CD4-positive, alpha-beta T cell treated with Interleukin-2 at 100 ng/mL for 4 hours (primary cell): ENCODE measurements around the gene NCOA1.
"Not testable (repeated sequence)": the region's sequence is repeated elsewhere in the genome, so short reads cannot be mapped to it uniquely, and the experiment has no call there.

Experiments used
- DNase-seq: peaks from one replicate; pipeline ENCODE4 v3.0.0-alpha.2; 2020; ENCODE audit warnings: low spot score

The NCOA1 gene

DNA sequence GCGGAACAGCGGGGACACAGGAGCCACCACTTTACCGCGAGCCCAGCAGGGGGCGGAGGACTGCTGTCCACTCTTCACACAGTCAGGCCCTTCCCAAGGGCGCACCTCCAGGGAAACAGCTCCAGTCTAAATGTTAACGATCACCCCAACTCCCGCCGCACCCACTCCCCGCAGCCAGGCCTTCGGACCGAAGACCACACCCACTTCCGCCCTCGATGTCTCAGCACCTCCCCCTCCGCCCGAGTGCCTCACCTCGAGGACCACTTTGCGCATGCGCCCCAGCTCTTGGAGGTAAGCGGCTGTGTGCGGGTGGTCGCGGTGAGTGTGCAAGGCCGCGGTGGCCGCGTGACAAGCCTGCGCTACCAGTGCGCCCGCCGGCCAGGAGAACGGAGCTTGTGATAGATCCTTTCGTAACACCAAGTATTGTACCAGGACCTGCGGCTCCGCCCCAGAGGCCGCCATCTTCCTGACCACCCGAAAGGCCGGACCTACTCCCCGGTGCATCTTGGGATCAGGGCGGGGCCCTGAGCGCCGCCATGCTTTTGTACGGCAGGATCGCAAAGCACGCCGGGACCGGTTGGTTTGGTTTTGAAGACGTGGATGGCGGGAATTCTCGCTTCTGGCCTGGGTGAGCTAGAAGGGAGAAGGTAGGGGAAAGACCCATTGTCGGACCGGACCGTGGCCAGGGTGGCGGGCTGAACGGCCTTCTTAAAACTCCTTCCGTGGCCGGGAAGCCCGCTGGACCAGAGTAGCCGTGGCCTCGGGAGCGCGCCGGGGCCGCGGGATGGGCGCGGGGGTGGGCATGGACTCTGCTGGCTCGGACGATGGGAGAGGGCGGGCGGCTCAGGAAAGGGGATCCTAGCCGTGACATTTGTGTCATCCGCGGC, 302.1 kb downstream of the NCOA1 start, which contains the start of the genes CENPO and PTRHD1:
Gene CENPO (plus strand): TSS at position 552 of the 887 bp plus-strand sequence. CDS start 495 bp downstream, outside the sequence.
Gene PTRHD1 (minus strand): TSS at position 518 of the 887 bp plus-strand sequence. CDS start 14 bp downstream, at position 504.
- peak; percentile 94 for DNase-seq

DNA sequence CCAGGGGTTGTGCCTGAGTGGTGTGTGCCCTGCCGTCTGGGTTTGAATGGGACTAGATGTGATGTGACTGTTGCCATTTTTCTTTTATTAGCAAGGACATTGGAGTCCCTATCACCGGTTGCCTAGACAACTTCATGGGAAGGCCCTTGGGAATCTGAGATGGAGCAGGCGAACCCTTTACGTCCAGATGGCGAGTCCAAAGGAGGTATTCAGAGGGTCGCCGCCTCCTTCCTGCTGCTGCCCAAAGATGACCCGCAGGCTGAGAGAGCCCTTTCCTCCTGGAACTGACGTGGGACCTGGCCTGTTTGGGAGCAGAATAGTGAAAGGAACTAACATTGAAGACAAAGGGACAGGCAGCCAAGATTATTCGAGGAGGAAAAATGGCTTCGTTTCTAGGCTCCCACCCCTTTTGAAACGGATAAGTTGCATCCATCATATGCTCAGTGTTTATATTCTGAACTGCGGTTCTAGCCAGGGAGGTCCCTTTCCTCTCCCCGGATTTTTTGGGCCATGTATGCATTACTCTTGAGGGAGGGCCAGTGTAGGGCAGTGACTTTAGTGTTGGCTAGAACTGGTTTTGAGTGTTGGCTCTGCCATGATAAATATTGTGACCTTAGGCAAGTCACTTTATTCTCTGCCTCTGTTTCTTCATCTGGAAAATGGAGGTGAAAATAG, 302.8 kb downstream of the NCOA1 start:
- no peak for DNase-seq

DNA sequence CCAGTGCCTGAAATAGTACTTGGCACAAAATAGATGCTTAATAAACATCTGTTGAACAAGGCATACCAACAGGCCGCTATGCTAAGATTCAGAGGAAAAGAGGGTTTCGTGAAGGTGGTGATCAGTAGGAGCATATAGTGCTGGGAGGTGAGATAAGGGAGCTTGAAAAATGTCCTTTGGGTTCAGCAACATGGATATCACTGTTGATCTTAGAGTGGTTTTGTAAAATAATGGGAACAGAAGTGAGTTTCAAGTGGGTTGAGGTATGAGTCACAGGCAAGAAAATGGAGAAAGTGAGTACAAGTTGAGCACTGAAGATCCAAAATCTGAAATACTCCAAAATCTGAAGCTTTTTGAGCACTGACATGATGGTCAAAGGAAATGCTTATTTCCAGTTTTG, 306.6 kb downstream of the NCOA1 start:
- DNase-seq, result no peak

DNA sequence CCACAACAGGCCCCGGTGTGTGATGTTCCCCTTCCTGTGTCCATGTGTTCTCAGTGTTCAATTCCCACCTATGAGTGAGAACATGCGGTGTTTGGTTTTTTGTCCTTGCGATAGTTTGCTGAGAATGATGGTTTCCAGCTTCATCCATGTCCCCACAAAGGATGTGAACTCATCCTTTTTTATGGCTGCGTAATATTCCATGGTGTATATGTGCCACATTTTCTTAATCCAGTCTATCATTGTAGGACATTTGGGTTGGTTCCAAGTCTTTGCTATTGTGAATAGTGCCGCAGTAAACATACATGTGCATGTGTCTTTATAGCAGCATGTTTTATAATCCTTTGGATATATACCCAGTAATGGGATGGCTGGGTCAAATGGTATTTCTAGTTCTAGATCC, 309.4 kb downstream of the NCOA1 start:
- DNase-seq, result not testable (repeated sequence)

DNA sequence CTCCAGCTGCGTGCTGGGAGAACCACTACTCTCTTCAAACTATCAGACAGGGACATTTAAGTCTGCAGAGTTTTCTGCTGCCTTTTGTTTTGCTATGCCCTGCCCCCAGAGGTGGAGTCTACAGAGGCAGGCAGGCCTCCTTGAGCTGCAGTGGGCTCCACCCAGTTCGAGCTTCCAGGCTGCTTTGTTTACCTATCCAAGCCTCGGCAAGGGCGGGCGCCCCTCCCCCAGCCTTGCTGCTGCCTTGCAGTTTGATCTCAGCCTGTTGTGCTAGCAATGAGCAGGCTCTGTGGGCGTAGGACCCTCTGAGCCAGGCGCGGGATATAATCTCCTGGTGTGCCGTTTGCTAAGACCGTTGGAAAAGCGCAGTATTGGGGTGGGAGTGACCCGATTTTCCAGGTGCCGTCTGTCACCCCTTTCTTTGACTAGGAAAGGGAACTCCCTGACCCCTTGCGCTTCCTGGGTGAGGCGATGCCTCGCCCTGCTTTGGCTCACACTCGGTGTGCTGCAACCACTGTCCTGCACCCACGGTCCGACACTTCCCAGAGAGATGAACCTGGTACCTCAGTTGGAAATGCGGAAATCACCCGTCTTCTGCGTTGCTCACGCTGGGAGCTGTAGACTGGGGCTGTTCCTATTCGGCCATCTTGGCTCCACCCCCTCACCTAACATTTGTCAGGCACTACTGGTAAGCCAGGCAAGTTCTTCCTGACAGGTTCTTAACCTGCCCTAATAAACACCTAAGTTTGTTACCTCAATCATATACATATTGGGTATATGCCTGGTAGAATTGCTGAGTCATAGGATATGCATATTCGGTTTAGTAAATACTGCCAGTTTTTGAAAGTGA, 315.0 kb downstream of the NCOA1 start:
- not testable (repeated sequence) for DNase-seq

DNA sequence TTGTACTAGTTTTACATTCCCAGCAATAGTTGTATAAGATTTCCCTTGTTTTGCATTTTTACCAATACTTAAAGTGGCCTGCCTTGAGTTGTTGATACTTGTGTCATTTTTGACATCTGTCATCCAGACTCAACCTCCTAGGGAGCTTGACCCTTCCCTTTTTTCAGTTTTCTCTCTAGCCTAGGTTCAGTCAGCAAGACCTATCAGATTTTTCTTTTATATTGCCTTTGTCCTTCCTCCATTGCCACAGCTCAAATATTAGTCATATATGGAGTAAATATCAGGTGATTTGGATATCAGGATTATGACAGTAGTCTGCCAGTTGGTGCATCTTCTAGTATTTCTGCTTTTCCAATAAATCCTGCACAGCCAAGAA, 315.6 kb downstream of the NCOA1 start:
- DNase-seq, result no peak

DNA sequence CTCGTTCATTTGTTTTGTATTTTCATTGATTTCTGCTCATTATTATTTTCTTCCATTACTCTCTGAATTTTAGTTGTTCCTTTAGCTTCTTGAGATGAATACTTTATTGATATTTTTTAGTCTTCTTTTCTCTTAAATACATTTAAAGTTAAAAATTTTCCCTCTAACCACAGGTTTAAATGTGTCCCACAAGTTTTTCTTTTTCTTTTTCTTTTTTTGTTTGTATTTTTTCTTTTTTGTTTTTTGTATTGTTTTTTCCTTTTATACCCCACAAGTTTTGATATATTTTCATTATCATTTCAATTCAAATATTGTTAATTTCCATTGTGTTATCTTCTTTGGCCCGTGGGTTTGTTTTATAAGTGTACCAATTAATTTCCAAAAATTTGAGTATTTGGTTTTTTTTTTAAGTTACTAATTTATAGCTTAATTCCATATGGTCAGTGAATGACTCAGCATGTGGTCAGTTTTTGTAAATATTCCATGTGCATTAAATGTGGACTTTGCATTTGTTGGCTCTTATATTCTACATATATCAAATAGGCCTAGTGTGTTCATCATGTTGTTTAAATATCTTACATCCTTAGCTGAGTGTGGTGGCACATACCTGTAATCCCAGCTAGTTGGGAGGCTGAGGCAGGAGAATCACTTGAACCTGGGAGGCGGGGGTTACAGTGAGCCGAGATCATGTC, 318.4 kb downstream of the NCOA1 start:
- DNase-seq, result no peak

DNA sequence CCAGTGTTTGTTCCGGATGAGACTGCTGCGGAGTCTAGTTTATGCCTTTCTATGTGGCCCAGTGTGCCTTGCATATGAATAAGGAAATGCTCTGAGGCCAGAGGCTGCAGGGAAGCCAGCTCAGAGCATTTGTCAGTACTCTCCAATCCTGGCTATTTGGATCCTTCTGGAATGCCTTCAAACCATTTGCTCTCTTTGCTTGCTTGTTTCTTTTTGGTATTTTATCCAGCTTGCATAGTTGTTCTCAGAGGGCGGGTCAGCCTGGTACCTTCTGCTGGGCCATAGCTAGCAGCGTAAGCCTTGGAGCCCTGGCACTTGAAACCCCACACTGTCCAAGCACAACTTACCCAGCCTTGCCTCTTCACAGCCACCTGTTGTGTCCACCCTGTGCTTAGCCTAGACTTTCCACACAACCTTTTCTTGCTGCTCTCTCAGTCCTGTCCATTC, 322.7 kb downstream of the NCOA1 start:
- no peak for DNase-seq

DNA sequence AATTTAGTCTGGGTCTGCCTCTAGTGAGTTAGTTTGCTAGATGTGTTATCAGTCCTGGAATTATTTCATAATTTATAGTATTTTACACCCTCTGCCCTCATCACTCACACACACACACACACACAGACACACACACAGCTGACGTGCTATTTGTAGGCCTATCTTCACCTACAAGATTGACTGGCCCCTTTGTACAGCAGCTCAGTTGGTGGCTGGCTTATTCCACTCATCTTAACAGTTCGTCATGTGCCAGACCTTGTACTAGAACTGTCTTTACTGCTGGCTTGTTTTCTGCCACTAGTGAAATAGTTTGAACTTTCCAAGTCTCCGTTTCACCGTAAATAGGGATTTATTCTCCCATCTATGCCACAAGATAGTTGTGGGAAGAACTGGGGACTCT, 323.5 kb downstream of the NCOA1 start:
- DNase-seq, result no peak

DNA sequence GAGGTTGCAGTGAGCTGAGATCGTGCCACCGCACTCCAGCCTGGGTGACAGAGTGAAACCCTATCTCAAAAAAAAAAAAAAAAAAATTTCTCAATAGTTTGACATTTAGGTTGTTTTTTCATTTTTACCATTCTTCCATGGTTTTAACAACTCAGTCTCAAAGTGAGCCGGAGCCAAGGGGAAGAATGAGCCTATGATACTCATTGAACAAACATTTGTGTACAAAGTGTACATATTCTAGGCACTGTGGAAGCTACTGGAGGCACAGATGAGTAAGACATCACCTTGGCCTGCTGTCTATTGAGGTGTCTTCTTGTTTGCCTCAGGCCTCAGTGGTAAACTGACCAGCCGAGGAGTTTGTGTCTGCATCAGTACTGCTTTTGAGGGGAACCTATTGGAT, 324.1 kb downstream of the NCOA1 start:
- no peak for DNase-seq

DNA sequence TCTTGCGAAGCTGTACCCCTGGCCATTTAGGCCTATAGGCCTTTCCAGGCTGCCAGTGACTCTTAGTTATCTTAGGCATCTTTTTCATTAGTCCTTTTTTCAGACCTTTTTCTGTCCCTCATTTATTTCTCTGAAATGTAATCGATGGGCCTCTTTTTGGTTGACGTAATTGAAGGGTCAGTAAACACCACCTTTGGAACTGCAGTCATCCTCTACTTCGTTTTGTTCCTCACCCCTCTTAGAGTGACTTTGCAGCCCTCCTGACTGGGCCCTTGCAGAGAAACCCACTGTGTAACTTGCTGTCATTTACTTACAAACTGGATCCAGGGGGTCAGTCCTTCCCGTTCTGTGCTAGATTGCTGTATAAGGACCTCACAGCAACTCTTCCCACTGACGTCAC, 325.4 kb downstream of the NCOA1 start:
- DNase-seq, result no peak

DNA sequence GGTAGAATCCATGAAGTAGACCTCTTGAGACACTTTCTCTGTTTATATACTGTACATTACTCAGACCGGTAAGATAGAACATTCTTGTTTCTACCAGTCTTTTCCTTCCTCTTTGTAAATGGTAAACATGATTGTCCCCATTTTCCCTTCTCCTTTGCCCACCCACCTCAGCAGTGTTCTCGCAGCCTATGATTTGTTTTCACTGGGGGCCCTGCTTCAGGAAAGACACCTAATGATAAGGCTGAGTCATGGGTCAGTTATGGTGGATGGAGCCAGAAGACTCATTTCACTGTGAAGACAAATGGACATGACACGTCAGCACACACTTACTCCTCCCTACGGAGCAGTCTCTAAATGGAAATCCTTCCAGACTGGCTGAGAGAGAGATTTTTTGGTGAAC, 325.8 kb downstream of the NCOA1 start:
- DNase-seq, result no peak

DNA sequence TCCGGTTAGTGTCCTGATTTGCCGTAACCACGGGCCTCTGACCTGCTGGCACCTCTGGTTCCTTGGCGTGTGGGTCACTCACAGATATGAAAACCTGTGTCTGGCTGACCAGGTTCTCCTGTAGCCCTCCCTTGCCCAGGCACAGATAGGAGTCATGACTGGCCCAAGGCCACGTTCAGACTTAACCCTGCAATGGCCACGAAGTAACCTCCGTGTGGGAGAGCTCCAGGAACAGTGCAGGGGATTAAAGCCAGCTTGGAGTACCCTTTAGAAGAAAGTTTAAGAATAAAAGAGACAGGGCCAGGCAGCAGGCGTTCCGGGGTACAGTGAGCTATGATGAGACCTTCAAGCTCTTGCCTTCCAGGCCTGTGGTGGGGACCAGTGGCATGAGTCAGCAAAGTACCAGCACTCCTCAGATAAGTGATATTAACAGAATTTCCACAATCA, 327.7 kb downstream of the NCOA1 start:
- DNase-seq, result no peak

DNA sequence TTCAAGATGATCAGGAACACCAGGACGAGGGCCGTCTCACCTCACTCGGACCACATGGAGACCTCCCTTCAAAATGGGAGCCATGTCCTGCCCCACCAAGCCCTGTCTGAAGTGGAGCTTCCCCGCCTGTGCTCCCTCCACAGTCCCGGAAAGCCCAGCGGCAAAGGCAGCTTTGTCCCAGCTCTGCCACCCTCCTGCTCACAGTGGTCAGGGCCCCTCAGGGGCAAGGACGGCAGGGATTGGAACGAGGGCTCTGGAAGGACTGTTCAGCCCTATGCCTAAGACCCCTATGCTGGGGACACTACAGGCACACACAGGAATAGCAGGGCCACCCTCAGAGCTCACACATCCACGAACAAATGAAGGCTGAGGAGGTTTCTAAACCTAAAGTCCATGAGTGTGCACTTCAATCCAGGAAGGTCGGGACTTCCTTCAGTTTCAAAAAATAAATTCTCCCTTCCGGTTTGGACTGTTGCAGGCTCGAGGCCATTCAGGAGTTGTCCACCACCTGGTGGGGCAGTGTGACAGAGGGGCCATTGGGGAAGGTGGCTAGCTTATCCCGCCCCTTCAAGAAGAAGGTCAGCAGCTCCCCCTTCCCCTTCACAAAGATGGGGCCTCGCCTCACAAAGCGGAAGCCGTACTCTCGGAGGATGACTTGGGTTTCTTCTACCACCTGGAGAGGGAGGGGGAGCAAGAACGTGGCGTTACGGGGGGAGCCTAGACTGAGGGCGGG, 328.6 kb downstream of the NCOA1 start:
- no peak for DNase-seq

DNA sequence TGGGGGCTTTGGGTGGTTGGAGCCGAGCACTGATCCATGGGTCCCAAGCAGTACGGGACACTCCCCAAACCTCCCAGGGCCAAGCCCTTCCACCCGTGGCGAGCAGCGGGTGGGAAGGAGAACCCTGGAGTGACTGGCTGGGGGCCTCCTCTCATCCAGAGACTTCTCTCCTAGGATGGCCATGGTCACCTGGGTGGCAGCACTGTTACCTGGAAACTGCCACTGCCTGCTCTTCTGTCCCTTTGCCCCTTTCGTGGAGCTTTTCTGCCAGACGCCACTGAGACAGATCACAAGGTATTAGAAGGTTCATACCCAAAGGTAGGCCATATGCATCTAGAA, 329.1 kb downstream of the NCOA1 start:
- DNase-seq, result no peak
